Measurements from ENCODE around the gene NT5C1A.

DNA sequence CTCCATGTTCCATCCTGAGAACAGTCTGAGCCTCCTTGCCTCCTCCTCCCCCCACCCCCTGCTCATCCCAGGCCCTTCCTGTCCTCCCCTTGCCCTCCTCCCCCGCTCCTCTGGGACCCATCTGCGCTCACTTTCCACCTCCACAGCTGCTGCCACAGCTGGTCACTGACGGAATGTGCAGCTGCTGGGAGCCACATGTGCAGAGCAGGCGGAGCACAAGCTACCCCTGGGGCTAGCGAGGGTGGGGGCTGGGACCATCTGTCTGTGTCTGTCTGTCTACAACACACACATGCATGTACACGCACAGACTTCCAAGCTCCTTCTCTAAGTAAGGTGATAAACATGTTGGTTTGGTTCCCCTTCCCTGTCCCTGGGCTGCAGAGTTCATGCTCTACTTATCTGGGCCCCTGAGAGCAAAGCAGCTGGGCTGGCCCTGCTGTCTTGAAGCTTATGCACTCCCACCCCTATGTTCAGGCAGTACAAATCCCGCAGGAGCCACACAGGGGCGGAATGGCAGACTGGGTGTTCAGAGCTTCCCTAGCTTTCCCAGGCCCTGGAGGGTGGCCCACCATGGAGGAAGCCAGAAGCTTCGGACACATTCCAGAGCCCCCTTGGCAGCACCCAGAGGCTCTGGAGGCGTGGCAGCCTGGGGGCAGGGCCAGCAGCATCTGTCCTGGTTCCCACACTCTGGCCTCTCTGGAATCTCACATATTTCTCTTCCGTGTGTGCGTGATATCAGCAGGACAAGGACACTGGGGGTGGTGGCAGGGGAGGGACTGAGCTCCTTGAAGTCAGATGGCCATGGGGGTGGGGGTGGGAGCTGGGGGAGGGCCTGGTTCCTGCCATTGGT lies 25.4 kb downstream of the NT5C1A start:
- TF ChIP-seq, protein P1, sequence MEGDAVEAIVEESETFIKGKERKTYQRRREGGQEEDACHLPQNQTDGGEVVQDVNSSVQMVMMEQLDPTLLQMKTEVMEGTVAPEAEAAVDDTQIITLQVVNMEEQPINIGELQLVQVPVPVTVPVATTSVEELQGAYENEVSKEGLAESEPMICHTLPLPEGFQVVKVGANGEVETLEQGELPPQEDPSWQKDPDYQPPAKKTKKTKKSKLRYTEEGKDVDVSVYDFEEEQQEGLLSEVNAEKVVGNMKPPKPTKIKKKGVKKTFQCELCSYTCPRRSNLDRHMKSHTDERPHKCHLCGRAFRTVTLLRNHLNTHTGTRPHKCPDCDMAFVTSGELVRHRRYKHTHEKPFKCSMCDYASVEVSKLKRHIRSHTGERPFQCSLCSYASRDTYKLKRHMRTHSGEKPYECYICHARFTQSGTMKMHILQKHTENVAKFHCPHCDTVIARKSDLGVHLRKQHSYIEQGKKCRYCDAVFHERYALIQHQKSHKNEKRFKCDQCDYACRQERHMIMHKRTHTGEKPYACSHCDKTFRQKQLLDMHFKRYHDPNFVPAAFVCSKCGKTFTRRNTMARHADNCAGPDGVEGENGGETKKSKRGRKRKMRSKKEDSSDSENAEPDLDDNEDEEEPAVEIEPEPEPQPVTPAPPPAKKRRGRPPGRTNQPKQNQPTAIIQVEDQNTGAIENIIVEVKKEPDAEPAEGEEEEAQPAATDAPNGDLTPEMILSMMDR (IDR thresholded peaks at IDR 0.05; ENCODE audit: poor library complexity, severe bottlenecking) = no peak
- TF ChIP-seq TAF1 (IDR thresholded peaks at IDR 0.05; ENCODE audit: low read depth) = no peak
